ENCODE results near the gene TNFAIP8. TPM values are rescaled to one million over a fixed set of nuclear protein-coding genes. Genes with fewer than 3 reads are reported as not detected.

Gene TNFAIP8
- total RNA-seq, 1 donor from 2014 or later = 19.5 TPM

DNA sequence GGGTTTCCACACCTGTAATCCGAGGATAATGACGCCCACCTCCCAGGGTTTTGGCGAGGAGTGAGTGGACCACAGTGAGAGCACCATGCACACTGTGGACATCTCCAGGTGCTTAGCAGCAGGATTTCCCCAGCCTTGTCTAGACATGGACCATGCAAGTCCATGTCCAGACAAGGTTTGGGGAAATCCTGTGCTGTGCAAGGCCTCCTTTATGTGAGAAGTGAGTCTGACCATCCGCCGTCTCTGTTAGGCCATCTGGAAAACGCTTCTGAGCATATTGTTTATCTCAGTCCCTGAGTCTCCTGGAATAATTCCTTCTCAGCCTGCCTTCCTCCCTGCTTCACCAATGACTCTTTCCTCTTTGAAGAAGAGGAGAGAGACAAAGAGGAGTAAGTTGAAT lies 26.2 kb upstream of the TNFAIP8 start:
- Mint-ChIP-seq H3K36me3 (ENCODE audit: low read depth) (no peaks in the 10 kb centered on the region), H3K4me1 (ENCODE audit: low read depth) (peaks cover 37% of the 10 kb centered on the region), H3K9me3 (ENCODE audit: low read depth) (no peaks in the 10 kb centered on the region), H3K27me3 (ENCODE audit: low read depth) (no peaks in the 10 kb centered on the region), H3K27ac (ENCODE audit: unreplicated experiment) (no peak overlapping the region), H3K4me3 (ENCODE audit: unreplicated experiment) (no peak overlapping the region)
- TF ChIP-seq CTCF (IDR thresholded peaks at IDR 0.05) = no peak
- no peak for DNase-seq (ENCODE audit: low spot score)

- DNase-seq (ENCODE audit: low spot score) = no peak
- Mint-ChIP-seq H3K27me3 (ENCODE audit: low read depth) (no peaks in the 10 kb centered on the region), H3K36me3 (ENCODE audit: low read depth) (no peaks in the 10 kb centered on the region), H3K4me3 (ENCODE audit: unreplicated experiment) (no peak overlapping the region), H3K27ac (ENCODE audit: unreplicated experiment) (no peak overlapping the region), H3K9me3 (ENCODE audit: low read depth) (no peaks in the 10 kb centered on the region), H3K4me1 (ENCODE audit: low read depth) (peaks cover 37% of the 10 kb centered on the region)
- TF ChIP-seq CTCF (IDR thresholded peaks at IDR 0.05) = no peak
These were observed 25.2 kb upstream of the TNFAIP8 start for GRCh38 chr5:119330367-119331183.

- Mint-ChIP-seq H3K36me3 (ENCODE audit: low read depth) (no peaks in the 10 kb centered on the region), H3K4me3 (ENCODE audit: unreplicated experiment) (no peak overlapping the region), H3K9me3 (ENCODE audit: low read depth) (no peaks in the 10 kb centered on the region), H3K27me3 (ENCODE audit: low read depth) (no peaks in the 10 kb centered on the region), H3K4me1 (ENCODE audit: low read depth) (peaks cover 30% of the 10 kb centered on the region), H3K27ac (ENCODE audit: unreplicated experiment) (no peak overlapping the region)
- TF ChIP-seq CTCF (IDR thresholded peaks at IDR 0.05) = no peak
- no peak for DNase-seq (ENCODE audit: low spot score)
These were observed 24.2 kb upstream of the TNFAIP8 start for GRCh38 chr5:119331566-119332095.

DNA sequence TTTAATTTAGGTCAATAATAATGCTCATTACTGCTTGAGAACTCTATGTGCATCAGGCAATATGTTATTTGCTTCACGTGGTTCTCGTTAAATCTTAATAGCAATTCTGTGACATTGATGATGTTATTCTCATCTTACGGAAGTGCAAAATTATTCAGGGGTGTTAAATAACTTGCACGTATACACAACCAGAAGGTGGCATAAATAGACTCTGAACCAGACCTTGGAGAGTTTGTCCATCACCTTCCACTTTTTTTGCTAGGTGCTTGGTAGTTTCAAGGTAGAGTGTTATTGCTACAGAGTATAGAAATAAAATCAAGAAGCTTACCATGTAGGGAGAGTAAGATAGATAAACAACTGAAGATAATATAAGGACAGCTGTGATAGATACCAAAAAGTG lies 23.6 kb upstream of the TNFAIP8 start:
- Mint-ChIP-seq H3K36me3 (ENCODE audit: low read depth) (no peaks in the 10 kb centered on the region), H3K27me3 (ENCODE audit: low read depth) (no peaks in the 10 kb centered on the region), H3K9me3 (ENCODE audit: low read depth) (no peaks in the 10 kb centered on the region), H3K4me1 (ENCODE audit: low read depth) (peaks cover 30% of the 10 kb centered on the region), H3K4me3 (ENCODE audit: unreplicated experiment) (no peak overlapping the region), H3K27ac (ENCODE audit: unreplicated experiment) (no peak overlapping the region)
- DNase-seq (ENCODE audit: low spot score) = no peak
- no peak for TF ChIP-seq CTCF (IDR thresholded peaks at IDR 0.05)

GRCh38 chr5:119332978-119333401 lies 22.8 kb upstream of the TNFAIP8 start:
- TF ChIP-seq CTCF (IDR thresholded peaks at IDR 0.05) = no peak
- Mint-ChIP-seq H3K27ac (ENCODE audit: unreplicated experiment) (no peak overlapping the region), H3K27me3 (ENCODE audit: low read depth) (no peaks in the 10 kb centered on the region), H3K36me3 (ENCODE audit: low read depth) (no peaks in the 10 kb centered on the region), H3K4me1 (ENCODE audit: low read depth) (peaks cover 31% of the 10 kb centered on the region), H3K4me3 (ENCODE audit: unreplicated experiment) (no peak overlapping the region), H3K9me3 (ENCODE audit: low read depth) (no peaks in the 10 kb centered on the region)
- no peak for DNase-seq (ENCODE audit: low spot score)

Measured in chondrocyte (in vitro differentiated cells).